ENCODE data around the gene TEP1.
A peak's percentile ranks its signal among the peaks of the same experiment; 100 is the strongest.

Gene TEP1

GRCh38 chr14:20388159-20388558 lies 25.1 kb downstream of the TEP1 start:
- H3K27ac ChIP-seq (replicated peaks; ENCODE audit: low read length), result no peak overlapping the region
- H3K9ac ChIP-seq (ENCODE audit: low read depth, low read length, poor library complexity), result no peak overlapping the region
- H2AFZ ChIP-seq (ENCODE audit: low read length), result no peak overlapping the region
- H4K8ac ChIP-seq (ENCODE audit: low read depth, low read length), result no peak overlapping the region
- H2BK15ac ChIP-seq (ENCODE audit: low read length), result no peak overlapping the region
- no peak overlapping the region for H2BK120ac ChIP-seq (ENCODE audit: low read depth, low read length)
- no peaks in the 10 kb centered on the region for H3K27me3 ChIP-seq (ENCODE audit: control insufficient read depth in 3 of 3, insufficient read depth in 3 of 3, low read depth in 1 of 3, low read length in 3 of 3)
- no peak overlapping the region for H3K23ac ChIP-seq (ENCODE audit: low read depth, low read length, poor library complexity)
- no CpG with 5 or more reads among the region's 4 CpGs for WGBS, 2 donors (ENCODE audit: extremely low coverage in 2 of 2, insufficient read length in 2 of 2, insufficient replicate concordance in 1 of 2)
- no peaks in the 10 kb centered on the region for H3K79me1 ChIP-seq (ENCODE audit: low read depth, low read length)
- DNase-seq (ENCODE audit: low spot score), result no peak
- H3K36me3 ChIP-seq (replicated peaks in 1 of 2; ENCODE audit: control insufficient read depth in 2 of 2, insufficient read depth in 2 of 2, low read length in 2 of 2), result peaks cover 29 to 85% of the 10 kb centered on the region in 2 donors
- no peak overlapping the region for H2BK12ac ChIP-seq (ENCODE audit: low read length)
- no peak overlapping the region for H3K14ac ChIP-seq (ENCODE audit: low read length)
- H2AK5ac ChIP-seq (ENCODE audit: low read depth, low read length), result no peak overlapping the region
- H2BK5ac ChIP-seq (ENCODE audit: low read length), result no peak overlapping the region
- no peaks in the 10 kb centered on the region for H3K4me1 ChIP-seq (ENCODE audit: control insufficient read depth in 2 of 2, insufficient read depth in 1 of 2, low read depth in 1 of 2, low read length in 2 of 2)
- H4K91ac ChIP-seq (ENCODE audit: low read depth, low read length, poor library complexity), result no peak overlapping the region
- no peak overlapping the region for H3K4ac ChIP-seq (ENCODE audit: low read length)
- no peaks in the 10 kb centered on the region for H3K9me3 ChIP-seq (replicated peaks in 1 of 2; ENCODE audit: control insufficient read depth in 2 of 2, insufficient read depth in 1 of 2, low read depth in 1 of 2, low read length in 2 of 2)
- no peak overlapping the region for H3K4me3 ChIP-seq (ENCODE audit: low read length in 2 of 2)
- no peak overlapping the region for H3K4me2 ChIP-seq (ENCODE audit: insufficient read depth, low read length, poor library complexity, severe bottlenecking)
- no peak overlapping the region for H3K18ac ChIP-seq (ENCODE audit: low read length)

- Histone ChIP-seq H3K18ac (ENCODE audit: low read length) (no peak overlapping the region), H3K14ac (ENCODE audit: low read length) (no peak overlapping the region), H3K4me3 (ENCODE audit: low read length in 2 of 2) (no peak overlapping the region), H3K36me3 (replicated peaks in 1 of 2; ENCODE audit: control insufficient read depth in 2 of 2, insufficient read depth in 2 of 2, low read length in 2 of 2) (peaks cover 29 to 87% of the 10 kb centered on the region in 2 donors), H3K4me1 (ENCODE audit: control insufficient read depth in 2 of 2, insufficient read depth in 1 of 2, low read depth in 1 of 2, low read length in 2 of 2) (no peaks in the 10 kb centered on the region), H3K4ac (ENCODE audit: low read length) (no peak overlapping the region), H3K9me3 (replicated peaks in 1 of 2; ENCODE audit: control insufficient read depth in 2 of 2, insufficient read depth in 1 of 2, low read depth in 1 of 2, low read length in 2 of 2) (no peaks in the 10 kb centered on the region), H2BK5ac (ENCODE audit: low read length) (no peak overlapping the region), H2AK5ac (ENCODE audit: low read depth, low read length) (no peak overlapping the region), H3K27me3 (ENCODE audit: control insufficient read depth in 3 of 3, insufficient read depth in 3 of 3, low read depth in 1 of 3, low read length in 3 of 3) (no peaks in the 10 kb centered on the region), H3K23ac (ENCODE audit: low read depth, low read length, poor library complexity) (no peak overlapping the region), H2AFZ (ENCODE audit: low read length) (no peak overlapping the region), H3K79me1 (ENCODE audit: low read depth, low read length) (no peaks in the 10 kb centered on the region), H3K27ac (replicated peaks; ENCODE audit: low read length) (no peak overlapping the region), H3K4me2 (ENCODE audit: insufficient read depth, low read length, poor library complexity, severe bottlenecking) (no peak overlapping the region), H3K9ac (ENCODE audit: low read depth, low read length, poor library complexity) (no peak overlapping the region), H4K8ac (ENCODE audit: low read depth, low read length) (no peak overlapping the region), H2BK15ac (ENCODE audit: low read length) (no peak overlapping the region), H4K91ac (ENCODE audit: low read depth, low read length, poor library complexity) (no peak overlapping the region), H2BK12ac (ENCODE audit: low read length) (no peak overlapping the region), H2BK120ac (ENCODE audit: low read depth, low read length) (no peak overlapping the region)
- no CpG with 5 or more reads among the region's 6 CpGs for WGBS, 2 donors (ENCODE audit: extremely low coverage in 2 of 2, insufficient read length in 2 of 2, insufficient replicate concordance in 1 of 2)
- DNase-seq (ENCODE audit: low spot score), result no peak
Observed at GRCh38 chr14:20387576-20387975, 25.7 kb downstream of the TEP1 start.

GRCh38 chr14:20386276-20386855 lies 26.9 kb downstream of the TEP1 start:
- no CpG with 5 or more reads among the region's 17 CpGs for WGBS, 2 donors (ENCODE audit: extremely low coverage in 2 of 2, insufficient read length in 2 of 2, insufficient replicate concordance in 1 of 2)
- H3K14ac ChIP-seq (ENCODE audit: low read length), result no peak overlapping the region
- H3K9me3 ChIP-seq (replicated peaks in 1 of 2; ENCODE audit: control insufficient read depth in 2 of 2, insufficient read depth in 1 of 2, low read depth in 1 of 2, low read length in 2 of 2), result no peaks in the 10 kb centered on the region
- no peak overlapping the region for H3K4ac ChIP-seq (ENCODE audit: low read length)
- H3K18ac ChIP-seq (ENCODE audit: low read length), result no peak overlapping the region
- no peak overlapping the region for H3K23ac ChIP-seq (ENCODE audit: low read depth, low read length, poor library complexity)
- H2AFZ ChIP-seq (ENCODE audit: low read length), result no peak overlapping the region
- H3K36me3 ChIP-seq (replicated peaks in 1 of 2; ENCODE audit: control insufficient read depth in 2 of 2, insufficient read depth in 2 of 2, low read length in 2 of 2), result peaks cover 36 to 87% of the 10 kb centered on the region in 2 donors
- no peaks in the 10 kb centered on the region for H3K4me1 ChIP-seq (ENCODE audit: control insufficient read depth in 2 of 2, insufficient read depth in 1 of 2, low read depth in 1 of 2, low read length in 2 of 2)
- H3K4me2 ChIP-seq (ENCODE audit: insufficient read depth, low read length, poor library complexity, severe bottlenecking), result no peak overlapping the region
- H2AK5ac ChIP-seq (ENCODE audit: low read depth, low read length), result no peak overlapping the region
- H3K4me3 ChIP-seq (ENCODE audit: low read length in 2 of 2), result no peak overlapping the region
- no peak overlapping the region for H3K27ac ChIP-seq (replicated peaks; ENCODE audit: low read length)
- no peaks in the 10 kb centered on the region for H3K27me3 ChIP-seq (ENCODE audit: control insufficient read depth in 3 of 3, insufficient read depth in 3 of 3, low read depth in 1 of 3, low read length in 3 of 3)
- H4K91ac ChIP-seq (ENCODE audit: low read depth, low read length, poor library complexity), result no peak overlapping the region
- H2BK12ac ChIP-seq (ENCODE audit: low read length), result no peak overlapping the region
- peaks cover 2% of the 10 kb centered on the region for H3K79me1 ChIP-seq (ENCODE audit: low read depth, low read length)
- no peak overlapping the region for H2BK15ac ChIP-seq (ENCODE audit: low read length)
- no peak overlapping the region for H3K9ac ChIP-seq (ENCODE audit: low read depth, low read length, poor library complexity)
- H2BK5ac ChIP-seq (ENCODE audit: low read length), result peak overlapping the region; percentile 30
- H4K8ac ChIP-seq (ENCODE audit: low read depth, low read length), result no peak overlapping the region
- no peak overlapping the region for H2BK120ac ChIP-seq (ENCODE audit: low read depth, low read length)
- DNase-seq (ENCODE audit: low spot score), result no peak

GRCh38 chr14:20384886-20385285 lies 28.4 kb downstream of the TEP1 start:
- no peaks in the 10 kb centered on the region for H3K27me3 ChIP-seq (ENCODE audit: control insufficient read depth in 3 of 3, insufficient read depth in 3 of 3, low read depth in 1 of 3, low read length in 3 of 3)
- H3K14ac ChIP-seq (ENCODE audit: low read length), result no peak overlapping the region
- no CpG with 5 or more reads among the region's 5 CpGs for WGBS, 2 donors (ENCODE audit: extremely low coverage in 2 of 2, insufficient read length in 2 of 2, insufficient replicate concordance in 1 of 2)
- no peak overlapping the region for H2AK5ac ChIP-seq (ENCODE audit: low read depth, low read length)
- H3K4me3 ChIP-seq (ENCODE audit: low read length in 2 of 2), result no peak overlapping the region
- H2AFZ ChIP-seq (ENCODE audit: low read length), result no peak overlapping the region
- DNase-seq (ENCODE audit: low spot score), result no peak
- no peak overlapping the region for H3K18ac ChIP-seq (ENCODE audit: low read length)
- no peak overlapping the region for H4K8ac ChIP-seq (ENCODE audit: low read depth, low read length)
- H3K79me1 ChIP-seq (ENCODE audit: low read depth, low read length), result peaks cover 2% of the 10 kb centered on the region
- H4K91ac ChIP-seq (ENCODE audit: low read depth, low read length, poor library complexity), result no peak overlapping the region
- H2BK5ac ChIP-seq (ENCODE audit: low read length), result no peak overlapping the region
- no peak overlapping the region for H2BK15ac ChIP-seq (ENCODE audit: low read length)
- H2BK120ac ChIP-seq (ENCODE audit: low read depth, low read length), result no peak overlapping the region
- H3K9me3 ChIP-seq (replicated peaks in 1 of 2; ENCODE audit: control insufficient read depth in 2 of 2, insufficient read depth in 1 of 2, low read depth in 1 of 2, low read length in 2 of 2), result no peaks in the 10 kb centered on the region
- no peak overlapping the region for H3K23ac ChIP-seq (ENCODE audit: low read depth, low read length, poor library complexity)
- H3K4ac ChIP-seq (ENCODE audit: low read length), result no peak overlapping the region
- H3K36me3 ChIP-seq (replicated peaks in 1 of 2; ENCODE audit: control insufficient read depth in 2 of 2, insufficient read depth in 2 of 2, low read length in 2 of 2), result peaks cover 35 to 88% of the 10 kb centered on the region in 2 donors
- H3K4me2 ChIP-seq (ENCODE audit: insufficient read depth, low read length, poor library complexity, severe bottlenecking), result no peak overlapping the region
- H2BK12ac ChIP-seq (ENCODE audit: low read length), result no peak overlapping the region
- H3K4me1 ChIP-seq (ENCODE audit: control insufficient read depth in 2 of 2, insufficient read depth in 1 of 2, low read depth in 1 of 2, low read length in 2 of 2), result no peaks in the 10 kb centered on the region
- no peak overlapping the region for H3K9ac ChIP-seq (ENCODE audit: low read depth, low read length, poor library complexity)
- no peak overlapping the region for H3K27ac ChIP-seq (replicated peaks; ENCODE audit: low read length)

All from neuronal stem cell (in vitro differentiated cells).